GM19328 (cell line): ENCODE measurements around the gene CDH19.
A peak's percentile ranks its signal among the peaks of the same experiment; 100 is the strongest.

Source experiments
- ATAC-seq: cut with Tn5 transposase; IDR thresholded peaks from one replicate; pipeline ENCODE4 v1.9.1; 2021; ENCODE audit warnings: mild to moderate bottlenecking, moderate library complexity; ENCODE audit not compliant: unreplicated experiment

Gene CDH19

DNA sequence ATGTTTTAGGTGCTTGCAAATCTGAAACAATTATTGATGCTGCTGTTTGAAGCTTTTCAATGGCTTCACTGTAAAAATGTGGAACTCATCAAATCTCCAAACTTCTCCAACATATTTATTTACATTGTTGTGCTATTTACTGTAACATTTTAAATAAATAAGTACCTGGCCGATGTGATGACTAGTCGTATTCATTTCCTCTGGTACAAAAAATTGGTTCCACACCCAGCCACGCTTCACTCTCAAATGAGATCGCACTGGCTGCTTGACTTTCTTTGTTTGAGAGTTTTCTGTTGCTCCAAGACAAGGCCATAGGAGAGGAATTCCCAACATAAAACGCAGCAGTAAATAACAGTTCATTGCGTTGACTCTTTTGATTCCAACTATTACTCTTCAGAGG, 32.0 kb downstream of the CDH19 start:
- ATAC-seq, result no peak

DNA sequence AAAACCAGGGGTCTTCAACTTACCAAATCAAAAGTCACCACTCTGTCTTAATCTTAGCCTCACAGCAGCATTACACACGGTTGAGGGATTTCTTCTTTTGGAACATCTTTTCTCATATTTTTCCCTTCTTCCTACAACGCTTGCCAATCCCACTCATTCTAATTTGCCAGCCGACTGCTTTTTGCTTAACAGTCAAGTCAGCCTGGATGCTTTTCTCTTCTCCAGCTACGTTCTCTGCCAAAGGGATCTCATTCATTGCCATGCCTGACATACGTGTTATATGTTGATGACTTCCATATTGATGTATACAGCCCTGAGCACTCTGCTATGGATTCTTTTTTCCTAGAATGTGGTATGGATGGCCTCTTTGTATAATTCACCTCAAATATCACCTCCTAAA, 37.3 kb downstream of the CDH19 start:
- no peak for ATAC-seq

DNA sequence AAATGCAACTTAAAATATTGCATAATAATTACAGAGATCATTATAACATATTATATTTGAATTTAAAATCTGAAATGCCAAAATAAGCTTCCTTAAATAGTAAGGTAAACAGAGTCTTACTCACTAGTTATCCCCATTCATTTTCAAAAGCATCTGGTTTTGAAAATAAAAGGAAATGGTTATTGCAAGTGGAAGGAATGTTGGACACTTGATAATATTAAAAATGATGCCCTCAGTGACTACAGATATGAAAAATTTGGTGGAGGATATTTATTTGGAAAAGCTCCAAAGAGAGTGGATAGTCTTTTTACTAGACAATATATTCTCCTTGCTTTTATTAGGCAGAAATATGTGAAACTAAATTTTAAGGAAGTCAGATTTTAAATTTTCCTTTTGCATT, 39.7 kb downstream of the CDH19 start:
- no peak for ATAC-seq

DNA sequence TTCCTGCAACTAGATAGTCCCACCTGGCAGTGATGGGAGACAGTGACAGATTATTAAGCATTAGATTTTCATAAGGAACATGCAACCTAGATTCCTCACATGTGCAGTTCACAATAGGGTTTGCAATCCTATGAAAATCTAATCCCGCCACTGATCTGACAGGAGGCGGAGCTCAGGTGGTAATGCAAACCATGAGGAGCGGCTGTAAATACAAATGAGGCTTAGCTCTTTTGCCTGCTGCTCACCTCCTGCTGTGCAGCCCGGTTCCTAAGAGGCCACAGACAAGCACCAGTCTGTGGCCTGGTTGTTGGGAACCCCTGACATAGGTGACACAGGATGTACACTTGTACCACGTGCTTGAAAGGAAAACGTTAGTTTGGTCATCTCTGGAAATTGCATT, 41.6 kb downstream of the CDH19 start:
- no peak for ATAC-seq

DNA sequence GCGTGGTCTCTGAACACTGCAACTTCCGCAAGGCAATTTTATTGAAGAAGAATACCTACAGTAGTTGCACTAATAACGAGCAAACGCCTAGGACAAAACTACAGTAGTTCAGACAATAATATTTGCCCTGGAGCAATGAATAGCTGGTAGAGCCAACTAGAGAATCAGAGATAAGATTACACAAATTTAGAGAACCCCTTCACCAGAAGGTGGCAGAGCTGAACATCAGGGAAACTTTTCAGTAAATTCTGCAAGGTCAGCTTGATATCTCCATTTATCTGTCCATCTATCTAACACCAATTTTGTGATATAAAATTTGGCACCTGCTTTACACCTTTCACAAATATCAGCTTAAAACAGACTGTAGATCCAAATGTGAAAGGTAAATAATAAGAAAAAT, 43.8 kb downstream of the CDH19 start:
- no peak for ATAC-seq

DNA sequence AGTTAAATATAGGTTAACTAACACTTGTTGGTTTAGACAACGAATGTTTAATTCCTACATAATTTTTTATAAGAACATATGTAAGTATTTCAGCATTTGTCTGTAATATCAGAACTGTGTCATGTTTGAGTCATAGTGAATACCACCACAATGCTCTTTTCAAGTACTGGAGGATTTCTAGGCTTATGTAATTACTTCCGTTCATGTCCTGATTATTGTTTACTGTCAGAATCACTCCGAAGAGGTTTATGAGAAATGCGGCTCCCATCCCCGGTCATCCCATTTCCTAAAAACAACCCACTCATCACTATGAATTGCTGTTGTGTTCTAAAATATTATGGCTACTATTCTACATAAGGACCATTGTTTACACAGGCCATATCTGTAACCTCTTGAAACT, 45.1 kb downstream of the CDH19 start:
- ATAC-seq, result no peak

DNA sequence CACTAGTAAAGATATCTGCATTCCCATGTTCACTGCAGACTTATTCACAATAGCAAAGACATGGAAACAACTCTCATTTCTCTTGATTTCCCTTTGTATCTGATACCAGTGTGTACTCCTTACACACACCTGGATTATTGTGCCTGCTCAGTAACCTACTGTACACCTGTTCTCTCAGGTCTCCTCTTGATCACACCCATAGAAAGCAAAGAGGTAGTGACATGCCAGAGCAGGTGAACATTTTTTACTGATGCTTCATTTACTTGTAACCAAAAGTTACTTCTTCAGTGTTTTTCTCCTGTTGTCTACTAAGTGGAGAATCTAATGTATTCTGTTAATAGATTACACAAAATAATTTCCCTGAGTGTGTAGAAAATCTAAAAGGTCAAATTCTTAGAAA, 46.8 kb downstream of the CDH19 start:
- ATAC-seq, result no peak

DNA sequence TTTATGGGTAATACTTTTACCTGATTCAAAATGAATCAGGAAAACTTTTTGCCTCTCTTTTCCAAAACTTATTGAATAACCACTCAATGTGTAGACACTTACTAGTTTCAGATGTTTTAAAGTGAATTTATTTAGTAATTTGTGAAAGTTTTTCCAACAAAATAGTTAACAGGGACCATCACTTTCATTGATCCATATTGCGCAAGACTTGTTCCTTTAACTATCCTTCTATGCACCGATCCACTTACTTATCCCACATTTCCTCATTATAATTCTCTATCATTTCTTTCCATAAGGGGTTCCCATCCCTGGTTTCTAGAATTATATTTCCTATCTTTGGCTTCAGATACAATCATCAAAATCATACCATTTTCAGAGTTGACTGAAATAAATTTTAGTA, 48.3 kb downstream of the CDH19 start:
- ATAC-seq, result no peak

DNA sequence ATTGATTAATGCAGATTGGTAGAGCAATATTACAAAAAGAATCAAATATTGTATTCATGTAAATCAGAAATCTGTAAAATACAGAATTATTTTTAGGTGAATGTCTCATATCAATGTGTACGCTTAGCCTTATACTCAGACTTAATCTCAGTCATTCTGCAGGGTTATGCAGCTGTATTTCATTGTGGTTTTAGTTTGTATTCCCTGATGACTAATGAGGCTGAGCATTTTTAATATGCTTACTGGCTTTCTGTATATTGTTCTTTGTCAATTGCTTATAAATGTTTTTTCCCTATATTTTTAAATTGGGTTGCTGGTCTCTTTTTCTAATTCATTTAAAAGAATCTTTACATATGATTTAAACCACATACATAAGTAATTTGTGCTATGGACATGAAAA, 50.1 kb downstream of the CDH19 start:
- ATAC-seq, result no peak

DNA sequence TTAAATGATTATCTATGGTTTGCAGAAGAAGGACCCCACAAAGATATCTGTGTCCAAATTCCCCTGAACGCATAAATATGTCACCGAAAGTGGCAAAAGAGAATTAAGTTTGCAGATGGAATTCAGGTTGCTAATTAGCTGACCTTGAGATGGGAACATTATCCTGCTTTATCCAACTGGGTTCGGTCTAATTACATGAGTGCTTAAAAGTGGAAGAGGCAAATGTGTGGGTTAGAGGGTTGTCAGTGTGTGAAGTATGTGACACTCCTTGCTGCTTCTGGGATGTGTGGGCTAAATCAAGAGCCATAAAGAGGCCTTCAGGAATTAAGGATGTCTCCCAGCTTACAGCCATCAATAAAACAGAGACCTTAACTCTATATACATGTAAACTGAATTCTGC, 53.5 kb downstream of the CDH19 start:
- no peak for ATAC-seq

DNA sequence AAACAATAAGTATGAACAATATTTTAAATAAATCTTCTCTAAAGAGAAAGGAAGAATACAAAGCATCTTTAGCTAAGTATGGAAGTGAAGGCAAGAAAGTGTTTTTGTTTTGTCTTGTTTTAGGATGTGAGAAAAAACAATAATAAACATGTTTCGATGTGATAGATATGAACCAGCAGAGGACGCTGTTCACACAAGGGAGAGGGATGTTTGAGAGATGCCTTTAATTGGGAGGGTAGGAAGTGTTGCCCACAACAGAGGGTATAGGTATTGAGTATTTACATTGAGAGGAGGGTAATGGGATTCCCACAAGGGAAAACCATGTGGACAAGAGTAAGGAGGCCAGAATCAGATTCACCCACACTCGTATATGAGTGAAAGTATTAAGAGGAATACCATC, 55.1 kb downstream of the CDH19 start:
- no peak for ATAC-seq

DNA sequence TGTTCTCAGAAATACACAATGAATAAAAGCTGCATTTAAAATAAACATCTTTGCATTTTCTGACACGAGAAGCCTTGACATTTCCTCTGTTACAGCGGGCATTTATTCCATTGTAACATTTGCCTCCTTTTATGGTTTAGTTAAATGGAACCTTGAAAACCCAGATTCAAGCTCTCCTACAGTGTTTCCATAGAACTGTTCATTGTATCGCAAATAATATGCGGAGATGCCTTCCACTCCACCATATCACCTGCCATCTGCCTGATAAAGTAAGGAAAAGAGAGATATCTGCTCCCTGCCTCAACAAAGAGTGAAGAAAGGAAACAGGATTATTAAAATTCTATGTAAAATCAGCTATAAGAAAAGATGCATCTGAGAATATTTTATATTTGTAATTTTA, 69.8 kb downstream of the CDH19 start:
- no peak for ATAC-seq

DNA sequence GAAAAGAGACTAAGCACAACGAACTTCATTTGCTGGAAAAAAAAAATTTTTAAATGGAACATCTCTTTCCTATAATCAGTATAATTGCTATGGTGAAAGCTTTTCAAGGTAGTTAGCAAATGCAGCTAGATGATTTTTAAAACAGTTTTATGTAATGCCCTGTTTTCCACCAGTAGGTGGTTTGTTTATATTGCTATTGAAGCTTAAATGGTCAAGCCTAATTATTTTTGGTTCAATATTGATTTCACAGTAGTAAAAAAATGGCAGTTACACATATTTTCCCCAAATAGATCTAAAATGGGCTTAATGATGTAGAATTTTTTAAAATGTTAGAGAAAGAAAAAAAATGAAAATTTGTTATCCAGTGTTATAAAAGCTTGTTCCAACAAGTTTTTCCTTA, 70.2 kb downstream of the CDH19 start:
- ATAC-seq, result no peak

DNA sequence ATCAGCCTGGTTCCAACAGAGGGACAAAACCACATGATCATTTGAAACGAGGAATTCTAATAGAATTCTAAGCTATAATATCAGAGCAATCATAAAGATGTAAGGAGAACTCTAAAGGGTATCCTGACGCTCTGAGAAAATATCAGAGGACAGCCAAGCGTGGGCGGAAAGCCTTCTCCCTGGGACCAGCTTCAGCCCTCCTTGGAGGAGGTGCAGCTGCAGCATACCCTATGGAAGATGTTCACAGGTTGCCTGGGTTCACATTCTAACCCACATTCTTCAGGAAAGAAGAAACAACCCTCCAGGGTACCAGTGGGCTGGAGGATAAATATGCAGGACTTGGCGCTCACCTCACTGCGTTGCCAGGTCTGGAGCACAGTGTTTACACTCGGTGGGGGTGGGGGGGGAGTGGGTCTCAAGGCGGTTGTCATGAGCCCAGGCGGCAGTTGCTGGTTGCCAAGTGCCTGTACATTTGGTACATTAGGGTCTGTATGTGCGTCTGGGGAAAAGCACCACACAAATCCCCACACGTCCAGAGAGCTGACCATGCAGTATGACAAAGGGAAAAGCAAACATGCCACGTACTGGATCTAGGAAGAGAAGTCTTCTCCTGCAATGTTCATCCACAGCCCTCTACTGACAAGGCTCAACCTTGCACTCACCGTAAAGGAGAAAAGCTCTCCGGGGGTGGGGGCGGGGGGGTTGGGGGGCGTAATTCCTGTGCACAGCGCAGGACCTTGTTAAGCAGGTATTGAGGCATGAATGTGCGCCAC, 80.5 kb downstream of the CDH19 start:
- no peak for ATAC-seq

DNA sequence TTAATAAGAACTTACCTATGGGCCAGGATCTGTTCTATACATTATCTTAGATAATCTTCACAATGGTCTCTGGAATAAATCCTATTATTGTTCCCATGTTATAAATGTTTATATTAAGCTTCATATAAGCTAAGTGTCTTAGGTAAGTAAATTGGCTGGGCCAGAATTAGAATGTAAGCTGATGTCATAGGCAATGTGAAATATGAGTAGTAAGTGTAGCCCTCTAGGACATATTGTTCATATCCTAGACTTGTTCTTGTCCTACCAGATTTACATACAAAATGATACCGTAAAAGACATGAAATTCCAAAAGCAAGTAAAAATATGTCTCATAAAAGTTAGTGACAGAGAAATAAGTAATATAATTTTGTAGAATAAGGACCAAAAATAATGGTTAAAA, 89.9 kb downstream of the CDH19 start:
- ATAC-seq, result no peak

DNA sequence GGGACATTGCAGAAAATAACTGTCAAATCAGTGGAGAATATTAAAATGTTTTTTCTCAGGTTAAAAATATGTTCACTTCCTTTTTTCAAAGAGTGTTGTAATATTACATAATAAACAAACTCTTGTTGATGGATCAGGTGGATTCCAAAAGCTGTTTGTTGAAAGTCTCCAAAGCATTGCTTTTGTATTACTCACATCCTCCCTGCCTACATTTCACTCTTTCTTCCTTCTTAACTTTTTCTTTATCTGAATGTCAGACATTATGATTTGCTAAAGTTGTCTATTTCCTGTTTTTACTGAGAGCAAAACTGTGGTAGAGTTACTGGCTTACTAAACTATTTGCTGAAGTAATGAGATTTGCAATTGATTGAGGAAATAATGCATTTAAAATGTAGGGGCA, 92.1 kb downstream of the CDH19 start:
- no peak for ATAC-seq

DNA sequence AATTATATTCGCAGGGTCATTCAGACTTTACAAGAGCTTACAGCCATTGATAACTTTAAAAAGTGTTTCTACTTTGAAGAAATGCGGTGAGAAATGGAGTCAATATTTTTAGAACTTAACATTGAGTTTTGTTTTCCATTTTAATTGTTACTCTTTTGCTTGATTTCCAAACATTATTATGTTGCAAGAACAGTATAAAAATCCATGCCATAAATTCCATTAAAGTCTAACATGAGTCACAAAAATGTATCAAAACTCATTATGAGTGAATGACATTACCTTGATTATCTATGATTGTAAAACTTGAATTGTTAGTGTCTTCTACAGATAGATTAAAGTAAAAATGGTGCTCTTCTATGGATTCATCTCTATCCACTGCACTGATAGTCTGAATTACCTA, 92.6 kb downstream of the CDH19 start:
- no peak for ATAC-seq

DNA sequence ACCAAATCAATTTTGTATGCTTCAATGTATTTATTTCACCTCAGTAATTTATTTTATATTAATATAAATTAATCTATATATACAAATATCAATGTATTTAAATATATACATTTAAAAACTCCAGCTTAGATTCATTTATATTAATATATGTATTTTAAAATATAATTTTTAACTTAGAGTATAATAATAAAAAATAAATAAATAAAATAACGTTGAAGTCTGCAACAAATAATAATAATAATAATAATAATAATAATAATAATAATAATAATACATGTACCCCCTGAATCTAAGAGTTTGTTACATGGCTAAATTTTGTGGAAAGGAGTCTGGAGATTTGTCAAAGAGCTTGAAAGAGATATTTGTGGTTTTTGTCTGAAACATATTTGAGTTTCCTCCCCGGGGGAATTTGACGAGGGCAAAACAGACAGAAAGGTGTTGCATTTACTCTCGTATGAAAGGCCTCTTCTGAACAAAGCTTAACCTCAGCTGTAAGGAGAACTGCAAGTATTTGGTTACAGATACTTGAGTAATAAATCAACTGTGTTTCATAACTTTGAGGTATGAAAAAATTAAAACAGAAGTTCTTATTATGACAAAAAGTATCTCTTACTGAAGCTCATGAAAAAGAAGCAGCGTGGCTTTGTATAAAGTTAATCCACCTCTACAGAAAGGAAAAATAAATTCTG, 93.4 kb downstream of the CDH19 start:
- ATAC-seq, result no peak

DNA sequence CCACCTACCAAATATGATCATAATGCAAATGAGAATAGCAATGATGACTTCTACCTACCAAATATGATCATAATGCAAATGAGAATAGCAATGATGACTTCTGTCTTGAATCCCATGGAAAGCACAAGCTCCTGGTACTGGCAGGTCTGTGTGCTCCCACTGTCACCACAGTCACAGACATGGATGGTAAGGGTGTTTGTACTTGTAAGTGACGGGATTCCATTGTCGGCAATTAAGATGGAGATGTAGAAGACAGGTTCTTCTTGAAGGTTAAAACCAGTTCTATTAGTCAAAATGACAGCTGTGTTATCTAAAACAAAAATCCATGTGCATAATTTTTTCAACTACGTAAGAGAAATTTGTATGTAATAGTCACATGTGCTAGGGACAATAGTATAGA, 95.0 kb downstream of the CDH19 start:
- ATAC-seq, result no peak

DNA sequence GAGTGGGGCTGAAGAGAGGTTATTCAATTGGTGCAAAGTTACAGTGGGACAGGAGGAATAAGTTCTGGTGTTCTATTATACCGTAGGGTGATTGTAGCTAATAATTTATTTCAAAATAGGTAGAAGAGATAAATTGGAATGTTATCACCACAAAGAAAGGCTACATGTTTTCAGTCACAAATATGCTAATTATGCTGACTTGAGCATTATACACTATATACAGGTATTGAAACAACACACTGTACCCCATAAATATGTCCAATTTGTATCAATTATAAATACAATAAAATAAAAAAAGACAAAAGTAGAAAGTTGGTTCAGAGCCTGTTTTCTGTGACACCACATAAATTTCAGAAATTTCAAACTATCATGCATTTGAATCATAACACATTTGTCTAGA, 97.7 kb downstream of the CDH19 start:
- ATAC-seq, result no peak

DNA sequence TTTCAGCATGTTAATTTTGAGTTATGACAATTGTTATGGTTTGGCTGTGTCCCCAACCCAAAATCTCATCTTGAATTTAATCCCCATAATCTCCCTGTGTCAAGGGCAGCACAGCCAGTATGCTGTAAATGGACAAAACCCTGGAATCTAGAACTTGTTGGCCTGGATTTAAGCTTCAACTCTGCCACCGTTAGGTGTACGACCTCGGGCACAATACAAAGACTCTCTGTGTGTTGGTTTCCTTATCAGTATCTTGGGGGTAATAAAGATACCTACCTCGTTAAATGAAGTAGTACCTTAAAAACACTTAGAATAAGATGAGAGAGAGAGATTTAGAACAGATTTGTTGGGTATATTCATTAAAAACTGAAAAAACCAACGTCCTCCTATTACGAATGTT, 106.5 kb downstream of the CDH19 start:
- no peak for ATAC-seq

DNA sequence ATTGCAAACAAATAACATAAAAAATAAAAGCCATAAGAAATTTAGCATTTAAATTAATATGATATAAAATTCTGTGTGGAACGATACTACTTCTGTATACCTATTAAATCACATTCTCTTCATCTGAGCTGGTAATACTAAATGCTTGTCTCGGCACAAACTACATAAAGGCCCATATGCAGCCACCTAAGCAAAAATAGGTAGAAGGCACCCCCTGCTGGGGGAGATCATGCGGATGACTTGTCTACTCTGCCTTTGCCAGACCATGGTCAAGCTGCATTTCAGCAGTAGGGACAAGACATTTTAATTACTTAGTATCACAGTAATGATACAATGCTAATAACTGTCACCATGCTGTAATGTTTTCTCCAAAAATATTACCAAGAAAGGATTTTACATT, 108.0 kb downstream of the CDH19 start:
- ATAC-seq, result peak; percentile 63

DNA sequence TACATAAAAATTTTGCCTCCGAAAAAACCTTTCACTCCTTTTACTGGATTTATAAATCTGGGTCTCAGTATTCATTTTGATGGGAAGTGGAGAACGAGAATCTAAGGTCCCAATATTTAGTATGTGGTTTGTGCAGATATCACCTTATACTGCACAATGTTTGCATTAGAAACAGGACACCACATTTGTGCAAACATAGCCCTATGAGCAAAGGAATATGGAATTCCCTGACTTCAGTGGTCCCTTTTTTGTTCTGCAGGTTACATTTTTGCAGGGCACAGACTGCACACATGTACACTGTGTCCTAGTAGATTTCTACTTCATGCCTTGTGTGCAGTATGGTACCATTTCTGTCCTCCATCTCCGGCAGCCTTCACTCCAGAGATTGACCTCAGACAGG, 130.0 kb downstream of the CDH19 start:
- no peak for ATAC-seq
